Smooth muscle cell (in vitro differentiated cells): ENCODE data around the gene FLVCR2. TPM values are rescaled to one million over a fixed set of nuclear protein-coding genes. Genes with fewer than 3 reads are reported as not detected.

ENCODE experiments used
- DNase-seq: peaks from one replicate; lab custom pipeline; 2025; ENCODE audit not compliant: unreplicated experiment; lab: John Stamatoyannopoulos, UW
- H2AFZ ChIP-seq: fragments of 200-600 bp; sonication (generic); 2 replicates; pipeline ENCODE4 v1.6.0; 2016; ENCODE audit warnings: antibody characterized with exemption, low read depth, mild to moderate bottlenecking
- H3F3A ChIP-seq: fragments of 200-600 bp; sonication (generic); 2 replicates; pipeline ENCODE4 v1.6.0; 2017; ENCODE audit warnings: antibody characterized with exemption, low read depth
- H3K27ac ChIP-seq: fragments of 200-600 bp; sonication (generic); 2 replicates; pipeline ENCODE4 v1.5.1; 2016; ENCODE audit warnings: low read depth, mild to moderate bottlenecking
- H3K27me3 ChIP-seq: fragments of 200-600 bp; sonication (generic); 2 replicates; pipeline ENCODE4 v1.6.1; 2016; ENCODE audit warnings: low read depth, mild to moderate bottlenecking
- H3K36me3 ChIP-seq: fragments of 200-600 bp; sonication (generic); 2 replicates; pipeline ENCODE4 v1.5.1; 2016; ENCODE audit warnings: low read depth
- H3K4me1 ChIP-seq: fragments of 200-600 bp; sonication (generic); 2 replicates; pipeline ENCODE4 v1.5.1; 2016; ENCODE audit warnings: low read depth
- H3K4me2 ChIP-seq: fragments of 200-600 bp; sonication (generic); 2 replicates; pipeline ENCODE4 v1.6.0; 2016; ENCODE audit warnings: mild to moderate bottlenecking
- H3K4me3 ChIP-seq: fragments of 200-600 bp; sonication (generic); 2 replicates; pipeline ENCODE4 v1.5.1; 2016; ENCODE audit warnings: mild to moderate bottlenecking
- H3K79me2 ChIP-seq: fragments of 200-600 bp; sonication (generic); 2 replicates; pipeline ENCODE4 v1.6.0; 2016; ENCODE audit warnings: low read depth, mild to moderate bottlenecking
- H3K9ac ChIP-seq: fragments of 200-600 bp; sonication (generic); 2 replicates; pipeline ENCODE4 v1.6.0; 2016; ENCODE audit warnings: low read depth
- H3K9me3 ChIP-seq: fragments of 200-600 bp; sonication (generic); replicated peaks from 2 replicates; pipeline ENCODE4 v1.5.1; 2016; ENCODE audit warnings: low read depth
- H4K20me1 ChIP-seq: fragments of 200-600 bp; sonication (generic); 2 replicates; pipeline ENCODE4 v1.6.0; 2016; ENCODE audit warnings: low read depth
- CTCF ChIP-seq: fragments of 200-600 bp; sonication (generic); IDR thresholded peaks from 2 replicates; pipeline ENCODE4 v1.5.1; 2017; ENCODE audit warnings: borderline replicate concordance, mild to moderate bottlenecking, antibody characterized with exemption; ENCODE audit not compliant: insufficient read depth, poor library complexity, severe bottlenecking
- WGBS: methylation state at CpG from one replicate; pipeline ENCODE4 v1.1.7; 2016; ENCODE audit warnings: low lambda C conversion rate; 5-methylcytosine and 5-hydroxymethylcytosine counted together
- polyA plus RNA-seq: library from polyadenylated mRNA; unstranded; fragments of >200 nt; fragmentation: Nextera tagmentation; extraction: Ambion mirVana; gene quantifications from 2 replicates; pipeline ENCODE4 v1.2.1, GENCODE V29; 2016
- total RNA-seq: library from RNA; depleted of rRNA; stranded (reverse); fragments of >200 nt; gene quantifications from 2 replicates; pipeline ENCODE4 v1.2.3, GENCODE V29; 2014

FLVCR2 gene
- total and polyA plus RNA-seq, 2 experiments from 2014 or later: 3.0 to 13.3 TPM

- no peak overlapping the region for H3K9ac ChIP-seq
- H3F3A ChIP-seq: no peaks in the 10 kb centered on the region
- H2AFZ ChIP-seq: no peak overlapping the region
- 100% methylated on average over 3 of the region's 3 CpGs for WGBS
- no peak for TF ChIP-seq CTCF
- no peak overlapping the region for H3K4me2 ChIP-seq
- DNase-seq: no peak
- no peaks in the 10 kb centered on the region for H3K79me2 ChIP-seq
- no peaks in the 10 kb centered on the region for H3K27me3 ChIP-seq
- H3K27ac ChIP-seq: no peak overlapping the region
- peaks cover 8% of the 10 kb centered on the region for H3K4me1 ChIP-seq
- H3K36me3 ChIP-seq: no peaks in the 10 kb centered on the region
- no peak overlapping the region for H3K4me3 ChIP-seq
- no peaks in the 10 kb centered on the region for H3K9me3 ChIP-seq
- no peaks in the 10 kb centered on the region for H4K20me1 ChIP-seq
Measured at GRCh38 chr14:75626396-75626795, 48.0 kb downstream of the FLVCR2 start.

GRCh38 chr14:75626863-75627262 is 48.4 kb downstream of the FLVCR2 start:
- no peaks in the 10 kb centered on the region for H4K20me1 ChIP-seq
- H3K36me3 ChIP-seq: no peaks in the 10 kb centered on the region
- no peaks in the 10 kb centered on the region for H3K9me3 ChIP-seq
- no peaks in the 10 kb centered on the region for H3F3A ChIP-seq
- no peaks in the 10 kb centered on the region for H3K79me2 ChIP-seq
- TF ChIP-seq CTCF: no peak
- no peak overlapping the region for H3K9ac ChIP-seq
- DNase-seq: no peak
- 73% methylated on average over 3 of the region's 3 CpGs for WGBS
- no peak overlapping the region for H3K4me3 ChIP-seq
- H3K27ac ChIP-seq: no peak overlapping the region
- H3K4me1 ChIP-seq: peaks cover 13% of the 10 kb centered on the region
- no peaks in the 10 kb centered on the region for H3K27me3 ChIP-seq
- no peak overlapping the region for H2AFZ ChIP-seq
- no peak overlapping the region for H3K4me2 ChIP-seq

- no peaks in the 10 kb centered on the region for H3F3A ChIP-seq
- no peaks in the 10 kb centered on the region for H3K27me3 ChIP-seq
- TF ChIP-seq CTCF: no peak
- H3K79me2 ChIP-seq: no peaks in the 10 kb centered on the region
- H3K4me2 ChIP-seq: no peak overlapping the region
- H3K27ac ChIP-seq: no peak overlapping the region
- H3K4me1 ChIP-seq: peaks cover 14% of the 10 kb centered on the region
- no peak for DNase-seq
- H4K20me1 ChIP-seq: no peaks in the 10 kb centered on the region
- H3K9me3 ChIP-seq: no peaks in the 10 kb centered on the region
- H3K36me3 ChIP-seq: no peaks in the 10 kb centered on the region
- H2AFZ ChIP-seq: no peak overlapping the region
- WGBS: 88% methylated on average over 4 of the region's 4 CpGs
- H3K4me3 ChIP-seq: no peak overlapping the region
- no peak overlapping the region for H3K9ac ChIP-seq
Measured at GRCh38 chr14:75627406-75627805, 49.0 kb downstream of the FLVCR2 start.

GRCh38 chr14:75628816-75629215 is 50.4 kb downstream of the FLVCR2 start:
- no peak for DNase-seq
- Histone ChIP-seq H3K9me3 (no peaks in the 10 kb centered on the region), H3K9ac (no peak overlapping the region), H3K4me3 (no peak overlapping the region), H3K4me2 (no peak overlapping the region), H3F3A (no peaks in the 10 kb centered on the region), H3K4me1 (peaks cover 14% of the 10 kb centered on the region), H3K36me3 (no peaks in the 10 kb centered on the region), H3K79me2 (no peaks in the 10 kb centered on the region), H3K27me3 (no peaks in the 10 kb centered on the region), H3K27ac (no peak overlapping the region), H2AFZ (no peak overlapping the region), H4K20me1 (no peaks in the 10 kb centered on the region)
- TF ChIP-seq CTCF: no peak
- WGBS: 69% methylated on average over 3 of the region's 3 CpGs
